Measurements from ENCODE around the gene TMIE. TPM values are rescaled to one million over a fixed set of nuclear protein-coding genes. Genes with fewer than 3 reads are reported as not detected.

The TMIE gene
- total RNA-seq, 5 donors from 2014 or later (not counting 1 experiment from before 2014, with no cell fraction given): 2.0 to 5.3 (median 3.0) TPM

- Mint-ChIP-seq H3K9me3 (no peaks in the 10 kb centered on the region), H3K36me3 (no peaks in the 10 kb centered on the region), H3K4me1 (peaks cover 0 to 3% (median 2%) of the 10 kb centered on the region in 3 donors), H3K27ac (peak overlapping the region in 1 of 2 donors; percentile 4), H3K4me3 (no peak overlapping the region), H3K27me3 (peaks cover 18 to 21% of the 10 kb centered on the region in 2 donors)
- Histone ChIP-seq H3K36me3 (ENCODE audit: control insufficient read depth in 2 of 2, extremely low read depth in 1 of 2, insufficient read depth in 1 of 2, low read length in 1 of 2) (no peaks in the 10 kb centered on the region), H3K4me1 (ENCODE audit: control insufficient read depth in 1 of 2, extremely low read depth in 1 of 2, insufficient read depth in 2 of 2, low read length in 2 of 2) (no peaks in the 10 kb centered on the region), H3K9me3 (no peaks in the 10 kb centered on the region), H3K27me3 (replicated peaks in 1 of 2; ENCODE audit: control insufficient read depth in 2 of 2, extremely low read depth in 1 of 2, insufficient read depth in 2 of 2, low read length in 1 of 2) (peaks cover 0 to 26% of the 10 kb centered on the region in 2 experiments), H3K27ac (ENCODE audit: low read length) (no peak overlapping the region), H3K4me3 (ENCODE audit: control insufficient read depth in 1 of 2, extremely low read depth in 1 of 2, low read length in 1 of 2) (no peak overlapping the region)
- CTCF ChIA-PET: no interaction called here
- peak in 2 of 35 experiments; percentile 2 to 7 for DNase-seq
- WGBS (ENCODE audit: insufficient coverage): 91% methylated on average over 12 of the region's 19 CpGs
- ATAC-seq (replicated peaks in 1 of 4): no peak
- POLR2A ChIA-PET: no interaction called here
Measured at GRCh38 chr3:46716461-46717441, 15.6 kb downstream of the TMIE start.

- H3K4me3 ChIP-seq (ENCODE audit: control insufficient read depth in 1 of 2, extremely low read depth in 1 of 2, low read length in 1 of 2): no peak within 1 kb of the TSS
- H3K9me3 ChIP-seq: no peaks in the 10 kb centered on the region
- H3K36me3 ChIP-seq (ENCODE audit: control insufficient read depth in 2 of 2, extremely low read depth in 1 of 2, insufficient read depth in 1 of 2, low read length in 1 of 2): no peaks in the 10 kb centered on the region
- Mint-ChIP-seq H3K27ac (no peak within 1 kb of the TSS), H3K36me3 (no peaks in the 10 kb centered on the region), H3K4me1 (peaks cover 0 to 3% (median 2%) of the 10 kb centered on the region in 3 donors), H3K4me3 (no peak within 1 kb of the TSS), H3K27me3 (peaks cover 18 to 21% of the 10 kb centered on the region in 2 donors), H3K9me3 (no peaks in the 10 kb centered on the region)
- peaks cover 0 to 26% of the 10 kb centered on the region in 2 experiments for H3K27me3 ChIP-seq (replicated peaks in 1 of 2; ENCODE audit: control insufficient read depth in 2 of 2, extremely low read depth in 1 of 2, insufficient read depth in 2 of 2, low read length in 1 of 2)
- ATAC-seq (replicated peaks in 1 of 4) (peak in 2 of 4 experiments; percentile 52 to 58), DNase-seq (peak in 9 of 35 experiments; percentile 14 to 47 (median 30))
- H3K4me1 ChIP-seq (ENCODE audit: control insufficient read depth in 1 of 2, extremely low read depth in 1 of 2, insufficient read depth in 2 of 2, low read length in 2 of 2): no peaks in the 10 kb centered on the region
- no peak within 1 kb of the TSS for H3K27ac ChIP-seq (ENCODE audit: low read length)
- ChIA-PET CTCF (no interaction called here), POLR2A (no interaction called here)
- WGBS (ENCODE audit: insufficient coverage): 67% methylated on average over 57 of the region's 61 CpGs
Measured at GRCh38 chr3:46717447-46718231, 16.4 kb downstream of the TMIE start, which contains the start of gene PRSS50. PRSS50 (minus strand) TSS chr3:46717869; CDS start chr3:46717824, 45 bp downstream.

- Histone ChIP-seq H3K4me1 (ENCODE audit: control insufficient read depth in 1 of 2, extremely low read depth in 1 of 2, insufficient read depth in 2 of 2, low read length in 2 of 2) (no peaks in the 10 kb centered on the region), H3K27ac (ENCODE audit: low read length) (no peak overlapping the region), H3K9me3 (no peaks in the 10 kb centered on the region), H3K27me3 (replicated peaks in 1 of 2; ENCODE audit: control insufficient read depth in 2 of 2, extremely low read depth in 1 of 2, insufficient read depth in 2 of 2, low read length in 1 of 2) (peaks cover 0 to 26% of the 10 kb centered on the region in 2 experiments), H3K4me3 (ENCODE audit: control insufficient read depth in 1 of 2, extremely low read depth in 1 of 2, low read length in 1 of 2) (no peak overlapping the region), H3K36me3 (ENCODE audit: control insufficient read depth in 2 of 2, extremely low read depth in 1 of 2, insufficient read depth in 1 of 2, low read length in 1 of 2) (no peaks in the 10 kb centered on the region)
- Mint-ChIP-seq H3K27ac (no peak overlapping the region), H3K4me1 (peaks cover 0 to 3% (median 2%) of the 10 kb centered on the region in 3 donors), H3K27me3 (peaks cover 18 to 21% of the 10 kb centered on the region in 2 donors), H3K4me3 (no peak overlapping the region), H3K9me3 (no peaks in the 10 kb centered on the region), H3K36me3 (no peaks in the 10 kb centered on the region)
- DNase-seq (peak in 1 of 35 experiments; percentile 3), ATAC-seq (replicated peaks in 1 of 4) (no peak)
- CTCF ChIA-PET: no interaction called here
- WGBS (ENCODE audit: insufficient coverage): 88% methylated on average over 1 of the region's 2 CpGs
- POLR2A ChIA-PET: no interaction called here
Measured at GRCh38 chr3:46719044-46719565, 17.9 kb downstream of the TMIE start.

DNA sequence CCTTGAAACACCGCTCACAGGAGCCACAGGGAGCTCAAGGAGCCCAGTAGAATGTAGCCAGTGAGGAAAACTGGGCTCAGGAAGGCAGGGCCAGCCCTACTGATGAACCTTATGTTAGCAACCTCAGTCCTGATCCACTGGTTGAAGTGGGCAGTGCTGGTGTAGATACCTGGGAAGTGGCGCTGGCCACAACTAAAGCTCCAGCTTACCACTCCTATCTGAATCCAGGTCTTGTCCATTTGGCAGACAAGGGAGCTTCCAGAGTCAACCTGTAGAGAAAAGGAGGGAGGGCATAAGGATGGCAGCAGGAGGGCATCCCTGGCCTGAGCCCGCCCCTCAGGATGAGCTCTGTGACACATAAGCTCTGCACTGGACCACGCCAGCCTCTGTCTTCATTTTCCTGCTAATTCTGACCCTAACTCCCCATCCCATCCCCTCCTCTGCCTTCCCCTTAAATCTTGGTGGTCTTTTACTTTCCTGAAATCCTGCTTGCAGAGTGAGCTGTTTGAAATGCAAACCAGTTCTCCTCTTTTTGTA, 18.6 kb downstream of the TMIE start:
- Mint-ChIP-seq H3K4me1 (peaks cover 0 to 3% (median 2%) of the 10 kb centered on the region in 3 donors), H3K36me3 (no peaks in the 10 kb centered on the region), H3K9me3 (no peaks in the 10 kb centered on the region), H3K27ac (no peak overlapping the region), H3K4me3 (no peak overlapping the region), H3K27me3 (peaks cover 18 to 21% of the 10 kb centered on the region in 2 donors)
- Histone ChIP-seq H3K4me3 (ENCODE audit: control insufficient read depth in 1 of 2, extremely low read depth in 1 of 2, low read length in 1 of 2) (no peak overlapping the region), H3K27me3 (replicated peaks in 1 of 2; ENCODE audit: control insufficient read depth in 2 of 2, extremely low read depth in 1 of 2, insufficient read depth in 2 of 2, low read length in 1 of 2) (peaks cover 0 to 26% of the 10 kb centered on the region in 2 experiments), H3K4me1 (ENCODE audit: control insufficient read depth in 1 of 2, extremely low read depth in 1 of 2, insufficient read depth in 2 of 2, low read length in 2 of 2) (no peaks in the 10 kb centered on the region), H3K27ac (ENCODE audit: low read length) (no peak overlapping the region), H3K36me3 (ENCODE audit: control insufficient read depth in 2 of 2, extremely low read depth in 1 of 2, insufficient read depth in 1 of 2, low read length in 1 of 2) (no peaks in the 10 kb centered on the region), H3K9me3 (no peaks in the 10 kb centered on the region)
- CTCF ChIA-PET: no interaction called here
- ATAC-seq (replicated peaks in 1 of 4): no peak
- 63% methylated on average over 2 of the region's 4 CpGs for WGBS (ENCODE audit: insufficient coverage)
- POLR2A ChIA-PET: no interaction called here
- DNase-seq: peak in 1 of 35 experiments; percentile 18

GRCh38 chr3:46721009-46721408, 19.8 kb downstream of the TMIE start:
- Histone ChIP-seq H3K4me3 (ENCODE audit: control insufficient read depth in 1 of 2, extremely low read depth in 1 of 2, low read length in 1 of 2) (no peak overlapping the region), H3K4me1 (ENCODE audit: control insufficient read depth in 1 of 2, extremely low read depth in 1 of 2, insufficient read depth in 2 of 2, low read length in 2 of 2) (no peaks in the 10 kb centered on the region), H3K36me3 (ENCODE audit: control insufficient read depth in 2 of 2, extremely low read depth in 1 of 2, insufficient read depth in 1 of 2, low read length in 1 of 2) (no peaks in the 10 kb centered on the region), H3K27ac (ENCODE audit: low read length) (no peak overlapping the region), H3K9me3 (no peaks in the 10 kb centered on the region), H3K27me3 (replicated peaks in 1 of 2; ENCODE audit: control insufficient read depth in 2 of 2, extremely low read depth in 1 of 2, insufficient read depth in 2 of 2, low read length in 1 of 2) (peaks cover 0 to 22% of the 10 kb centered on the region in 2 experiments)
- Mint-ChIP-seq H3K27ac (no peak overlapping the region), H3K27me3 (peaks cover 21 to 23% of the 10 kb centered on the region in 2 donors), H3K36me3 (no peaks in the 10 kb centered on the region), H3K4me1 (peaks cover 0 to 3% (median 2%) of the 10 kb centered on the region in 3 donors), H3K9me3 (no peaks in the 10 kb centered on the region), H3K4me3 (no peak overlapping the region)
- ChIA-PET POLR2A (no interaction called here), CTCF (no interaction called here)
- no CpG with 5 or more reads among the region's 2 CpGs for WGBS (ENCODE audit: insufficient coverage)
- DNase-seq (no peak), ATAC-seq (replicated peaks in 1 of 4) (no peak)

GRCh38 chr3:46722443-46722842, 21.3 kb downstream of the TMIE start:
- CTCF ChIA-PET: no interaction called here
- H3K27me3 Mint-ChIP-seq: peaks cover 24 to 26% of the 10 kb centered on the region in 2 donors
- Histone ChIP-seq H3K27ac (ENCODE audit: low read length) (no peak overlapping the region), H3K4me1 (ENCODE audit: control insufficient read depth in 1 of 2, extremely low read depth in 1 of 2, insufficient read depth in 2 of 2, low read length in 2 of 2) (no peaks in the 10 kb centered on the region), H3K4me3 (ENCODE audit: control insufficient read depth in 1 of 2, extremely low read depth in 1 of 2, low read length in 1 of 2) (no peak overlapping the region), H3K9me3 (no peaks in the 10 kb centered on the region), H3K36me3 (ENCODE audit: control insufficient read depth in 2 of 2, extremely low read depth in 1 of 2, insufficient read depth in 1 of 2, low read length in 1 of 2) (no peaks in the 10 kb centered on the region), H3K27me3 (replicated peaks in 1 of 2; ENCODE audit: control insufficient read depth in 2 of 2, extremely low read depth in 1 of 2, insufficient read depth in 2 of 2, low read length in 1 of 2) (peaks cover 0 to 22% of the 10 kb centered on the region in 2 experiments)
- no peak overlapping the region for H3K27ac Mint-ChIP-seq
- 60% methylated on average over 1 of the region's 5 CpGs for WGBS (ENCODE audit: insufficient coverage)
- H3K9me3 Mint-ChIP-seq: no peaks in the 10 kb centered on the region
- DNase-seq: no peak
- no peak for ATAC-seq (replicated peaks in 1 of 4)
- POLR2A ChIA-PET: no interaction called here
- no peaks in the 10 kb centered on the region for H3K36me3 Mint-ChIP-seq
- H3K4me1 Mint-ChIP-seq: peaks cover 0 to 3% (median 2%) of the 10 kb centered on the region in 3 donors
- H3K4me3 Mint-ChIP-seq: no peak overlapping the region

Measured in T-cell (primary cell).